Measurements from ENCODE around the gene EXT2.

Gene EXT2

DNA sequence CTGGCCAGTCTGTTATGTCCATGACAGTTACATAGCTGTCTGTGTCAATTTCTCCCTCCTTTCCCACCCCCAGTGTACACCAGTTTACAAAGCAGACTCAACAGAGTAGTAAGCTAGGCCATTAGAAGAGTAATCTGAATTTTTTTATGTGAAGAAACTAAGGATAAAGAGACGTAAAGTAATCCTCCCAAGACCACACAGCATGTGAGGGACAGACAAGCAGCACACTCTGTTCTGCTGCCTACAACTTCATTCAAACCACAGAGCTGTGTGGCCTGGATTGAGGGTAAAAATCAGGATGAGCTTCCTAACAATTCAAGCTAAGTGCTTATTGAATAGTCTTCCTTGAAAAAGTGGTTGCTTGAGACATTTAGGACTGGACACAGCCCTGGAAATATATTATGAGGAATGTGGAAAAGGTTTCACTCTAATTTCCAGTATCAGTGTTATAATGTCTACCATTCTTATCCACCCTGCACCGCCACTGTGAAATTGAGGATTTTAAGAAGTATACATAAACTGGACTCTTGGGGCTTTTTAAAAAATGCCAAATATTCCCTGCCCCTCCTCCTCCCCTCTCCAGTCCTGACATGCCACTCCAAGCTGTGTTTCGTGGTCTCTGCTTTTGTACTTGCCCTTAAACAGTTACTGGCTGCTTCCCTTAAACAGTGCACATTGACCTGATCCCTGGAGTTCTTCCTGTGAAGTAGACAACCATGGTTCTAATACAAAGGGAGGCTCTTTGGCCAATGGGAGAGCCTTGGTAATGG is 40.9 kb downstream of the EXT2 start:
- no peak for DNase-seq

DNA sequence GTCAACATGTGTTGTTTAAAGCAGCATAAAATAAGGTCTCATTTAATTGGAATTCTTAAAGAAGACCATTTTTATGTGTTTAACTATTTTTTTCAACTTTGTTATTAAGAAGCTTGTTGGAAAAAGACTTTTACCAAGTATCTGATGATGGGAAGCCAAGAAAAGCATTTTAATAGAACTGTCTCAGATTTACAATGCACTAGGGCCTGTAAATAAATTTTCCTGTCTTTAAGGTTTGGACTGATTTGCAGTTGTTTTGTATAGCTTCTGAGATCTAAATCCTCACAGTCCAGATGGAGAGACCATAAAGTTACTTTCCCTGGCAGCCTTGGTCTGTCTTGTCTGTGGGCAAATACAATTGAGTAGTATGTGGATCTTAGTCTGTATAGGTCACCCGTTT is 41.6 kb downstream of the EXT2 start:
- DNase-seq: no peak

GRCh38 chr11:44138286-44138685 is 42.8 kb downstream of the EXT2 start:
- no peak for DNase-seq

DNA sequence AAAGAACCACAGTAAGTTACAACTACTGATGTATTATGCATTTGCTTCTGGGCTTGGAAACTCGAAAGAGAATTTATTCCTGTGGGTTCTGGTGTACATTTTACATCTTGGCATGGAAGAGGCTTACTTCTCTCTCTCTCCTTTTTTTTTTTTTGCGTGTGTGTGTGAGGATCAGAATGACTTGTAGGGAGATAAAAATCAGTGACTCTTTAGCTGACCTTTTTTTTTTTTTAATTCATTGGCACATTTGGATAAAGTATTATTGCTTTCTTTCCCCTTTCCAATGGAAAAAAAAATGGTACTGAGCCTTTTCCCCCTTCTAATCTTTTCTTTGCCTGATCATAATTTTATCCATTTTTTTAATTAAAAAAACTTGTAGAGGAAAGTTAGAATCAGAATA is 43.5 kb downstream of the EXT2 start:
- no peak for DNase-seq

DNA sequence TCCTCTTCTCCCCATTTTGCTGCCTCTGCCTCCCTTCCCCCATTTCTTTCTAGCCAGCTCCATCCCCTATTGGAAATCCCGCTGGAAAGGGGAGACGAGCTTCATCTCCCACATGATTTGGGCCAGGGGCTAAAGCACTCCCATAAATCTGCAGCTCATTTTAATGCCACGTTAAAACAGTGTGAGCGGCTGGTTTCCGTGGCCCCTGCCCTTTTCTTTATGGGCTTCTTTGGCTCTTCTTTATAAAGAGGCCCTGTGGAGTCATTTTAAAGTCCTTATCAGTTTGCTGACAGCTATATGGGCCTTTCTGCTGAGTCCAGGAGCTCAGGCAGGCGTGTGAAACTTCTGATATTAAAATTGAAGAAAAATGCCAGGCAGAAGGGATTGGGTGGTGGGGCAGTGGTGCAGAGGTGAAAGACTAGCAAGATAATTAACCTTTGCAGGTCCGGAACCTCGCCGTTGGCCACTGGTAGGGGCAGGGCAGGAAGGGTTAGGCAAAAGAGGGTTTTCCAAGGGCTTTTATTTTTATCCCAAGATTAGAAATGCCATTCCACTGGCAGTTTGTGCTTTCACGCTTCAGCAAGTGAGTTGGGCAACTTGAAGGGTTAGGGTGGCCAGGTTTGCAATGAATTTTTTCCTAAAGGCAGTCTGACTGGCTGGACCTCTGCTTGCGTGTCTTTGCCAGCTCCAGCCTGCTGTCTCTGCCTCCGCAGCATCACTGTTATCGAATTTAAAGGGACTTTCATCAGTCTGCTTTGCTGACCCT is 44.3 kb downstream of the EXT2 start:
- DNase-seq: no peak

DNA sequence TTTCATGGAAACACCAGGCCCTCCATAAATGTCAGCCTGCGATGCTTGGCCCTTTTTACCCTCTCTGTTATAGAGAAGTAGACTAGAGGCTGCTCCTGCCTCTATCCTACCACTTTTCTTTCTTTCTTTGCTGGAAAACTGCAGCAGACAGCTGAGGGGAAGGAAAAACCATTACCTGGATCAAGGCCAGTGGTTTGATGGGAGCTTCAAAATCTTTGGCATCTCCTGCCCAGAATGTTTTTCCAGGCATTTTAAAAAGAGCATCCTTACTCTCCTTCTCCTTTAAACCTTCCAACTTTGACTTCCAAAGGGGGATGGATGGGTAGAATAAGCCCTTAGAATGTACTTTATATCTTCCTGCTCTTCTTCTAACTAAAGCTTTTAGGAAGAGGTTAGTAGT is 44.9 kb downstream of the EXT2 start:
- DNase-seq: no peak

GRCh38 chr11:44140805-44141204 is 45.3 kb downstream of the EXT2 start:
- DNase-seq: no peak

- no peak for DNase-seq
These were observed 48.8 kb downstream of the EXT2 start for GRCh38 chr11:44143987-44144909.

- no peak for DNase-seq
These were observed 49.7 kb downstream of the EXT2 start for GRCh38 chr11:44145011-44145775.

DNA sequence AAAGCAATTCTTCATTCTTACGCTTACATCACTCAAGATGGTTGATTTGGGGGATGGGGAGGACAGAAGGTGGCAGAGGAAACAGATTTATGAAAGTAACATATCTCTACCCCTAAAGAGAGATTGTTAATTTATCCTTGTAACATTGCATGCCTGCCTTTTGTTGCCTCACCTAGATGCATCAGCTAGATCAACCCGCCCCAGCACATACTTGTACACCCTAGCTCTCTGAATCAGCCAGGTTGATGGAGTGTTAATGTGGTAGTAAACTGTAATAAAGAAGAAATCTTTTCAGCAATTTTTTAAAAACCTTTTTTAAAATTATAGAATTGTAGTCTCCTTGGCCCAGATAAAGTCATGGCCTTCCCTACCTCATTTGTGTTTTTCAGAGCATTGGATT is 51.5 kb downstream of the EXT2 start:
- DNase-seq: no peak

GRCh38 chr11:44147751-44148150 is 52.3 kb downstream of the EXT2 start:
- DNase-seq: no peak

GRCh38 chr11:44149651-44150050 is 54.2 kb downstream of the EXT2 start:
- no peak for DNase-seq

- DNase-seq: no peak
These were observed 54.9 kb downstream of the EXT2 start for GRCh38 chr11:44150401-44150800.

DNA sequence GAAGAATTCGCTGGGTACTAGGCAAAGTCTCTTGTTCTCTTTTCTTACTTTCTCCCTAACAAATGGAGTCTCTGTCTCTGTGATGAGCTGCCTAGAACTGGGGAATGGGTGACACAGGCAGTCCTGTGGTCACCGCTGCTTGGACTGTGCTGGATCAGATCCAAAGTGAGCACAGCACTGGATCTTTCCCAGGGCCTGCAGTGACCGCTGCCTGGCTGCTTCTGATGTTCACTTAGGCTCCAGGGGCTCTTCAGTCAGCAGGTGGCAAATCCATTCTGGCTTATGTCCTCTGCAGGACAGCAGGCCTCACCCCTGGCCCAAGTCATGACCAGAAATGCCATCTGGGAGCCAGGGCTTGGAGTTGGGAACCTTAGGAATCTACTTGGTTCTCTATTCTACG is 61.5 kb downstream of the EXT2 start:
- no peak for DNase-seq

GRCh38 chr11:44158384-44158783 is 62.9 kb downstream of the EXT2 start:
- DNase-seq: no peak

DNA sequence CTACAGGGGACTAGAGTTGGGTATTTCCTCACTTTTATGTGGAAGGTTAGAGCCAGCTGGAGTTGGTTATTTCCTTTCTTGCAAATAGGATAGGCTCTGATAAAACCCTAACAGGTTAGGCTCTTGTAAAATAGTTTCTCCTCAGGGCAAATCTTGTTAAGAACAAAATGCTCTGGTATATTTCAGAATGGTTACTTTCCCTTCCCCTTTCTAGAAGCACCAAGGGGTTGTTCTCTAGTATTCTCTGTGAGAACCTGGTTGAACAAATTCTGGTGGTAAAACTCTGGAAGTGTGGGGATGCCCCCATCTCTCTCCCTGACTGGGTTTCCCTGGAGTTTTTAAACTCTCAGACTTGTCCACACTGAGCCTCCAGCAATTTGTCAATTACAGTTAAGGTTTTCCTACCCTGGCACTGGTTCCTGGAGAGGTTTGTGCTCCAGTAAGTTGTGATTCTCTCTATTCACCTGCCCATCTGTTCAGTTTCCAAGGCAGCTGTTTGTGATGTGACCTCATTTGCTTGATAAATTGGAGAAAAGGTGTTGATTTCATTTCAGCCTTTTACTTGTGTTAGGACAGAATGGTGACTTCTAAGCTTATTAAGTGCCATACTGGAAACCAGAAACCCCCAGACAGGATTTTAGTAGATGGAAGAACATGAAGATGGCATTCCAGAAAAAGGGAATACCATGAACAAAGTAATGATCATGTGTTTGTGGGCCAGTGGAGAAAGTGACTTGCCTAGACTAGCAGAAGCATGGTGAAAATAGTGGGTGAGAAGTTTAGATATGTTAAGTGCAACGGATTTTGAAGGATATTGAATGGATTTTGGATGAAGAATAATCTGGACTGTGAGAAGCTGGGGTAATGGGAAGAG is 64.6 kb downstream of the EXT2 start:
- no peak for DNase-seq

DNA sequence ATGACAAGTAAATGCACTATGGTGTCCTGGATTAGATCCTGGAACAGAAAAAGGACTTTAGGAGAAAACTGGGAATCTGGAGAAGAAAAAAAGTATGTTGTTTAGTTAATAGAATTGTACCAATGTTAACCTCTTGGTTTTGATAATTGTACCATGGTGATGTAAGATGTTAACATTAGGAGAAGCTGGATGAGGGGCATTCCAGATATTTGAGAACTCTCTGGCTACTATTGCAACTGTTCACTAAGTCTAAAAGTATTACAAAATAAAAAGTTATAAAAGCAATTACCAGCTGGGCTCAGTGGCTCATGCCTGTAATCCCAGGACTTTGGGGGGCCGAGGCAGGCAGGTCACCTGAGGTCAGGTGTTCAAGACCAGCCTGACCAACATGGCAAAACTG is 66.5 kb downstream of the EXT2 start:
- no peak for DNase-seq

GRCh38 chr11:44162662-44163061 is 67.2 kb downstream of the EXT2 start:
- no peak for DNase-seq

GRCh38 chr11:44165432-44165831 is 70.0 kb downstream of the EXT2 start:
- no peak for DNase-seq

GRCh38 chr11:44167046-44167445 is 71.6 kb downstream of the EXT2 start:
- no peak for DNase-seq

GRCh38 chr11:44171518-44171917 is 76.0 kb downstream of the EXT2 start:
- DNase-seq: no peak

- no peak for DNase-seq
These were observed 77.5 kb downstream of the EXT2 start for GRCh38 chr11:44172966-44173365.
